Uterus (tissue), 2 donors: ENCODE data around the gene PPP1R16B.

Experiments
- CTCF ChIP-seq, 4 experiments: fragments of 200-600 bp in 2 of 4; fragments of 450-650 bp in 2 of 4; sonication (generic) in 2 of 4; IDR thresholded peaks; one replicate each; pipeline ENCODE4 v1.5.1; 2016 to 2019; ENCODE audit warnings: antibody characterized with exemption in 4 of 4, mild to moderate bottlenecking in 2 of 4, moderate library complexity in 1 of 4
- POLR2A ChIP-seq, 2 donors: fragments of 450-650 bp; IDR thresholded peaks; one replicate each; pipeline ENCODE4 v1.6.1; 2016; ENCODE audit warnings: antibody characterized with exemption in 2 of 2, mild to moderate bottlenecking in 1 of 2, moderate library complexity in 1 of 2

- TF ChIP-seq POLR2A (IDR thresholded peaks at IDR 0.05) (no peak), CTCF (IDR thresholded peaks at IDR 0.05) (no peak)
Observed at GRCh38 chr20:38787870-38788269, 17.6 kb upstream of the PPP1R16B start.
